ENCODE results near the gene ZNF230. TPM values are rescaled to one million over a fixed set of nuclear protein-coding genes. Genes with fewer than 3 reads are reported as not detected.

The ZNF230 gene
- polyA plus RNA-seq, 1 of the 3 experiments (the other 2 are of a cell fraction), result 1.8 TPM

DNA sequence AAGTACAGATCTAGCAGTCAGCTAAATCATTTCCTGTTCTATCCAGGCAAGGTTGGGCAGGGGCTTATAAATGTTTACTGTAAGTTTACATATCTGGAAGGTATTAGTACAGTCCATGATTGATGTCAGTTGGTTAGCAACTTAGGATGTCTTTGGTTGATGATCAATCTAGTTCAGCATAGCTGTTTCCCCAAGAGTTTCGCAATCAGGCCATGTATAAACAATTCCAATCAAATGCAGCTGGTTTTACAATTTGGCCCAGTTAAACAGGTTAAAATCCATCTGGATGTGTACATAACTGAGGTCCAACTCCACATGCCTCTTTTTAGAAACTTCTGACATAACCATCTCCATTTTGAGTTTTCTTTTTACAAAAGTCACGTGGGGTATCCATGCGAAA lies 44.9 kb upstream of the ZNF230 start:
- WGBS (ENCODE audit: low lambda C conversion rate), result 76% methylated on average over 3 of the region's 3 CpGs
- H3K4me1 ChIP-seq (ENCODE audit: control insufficient read depth in 1 of 2, insufficient read depth in 2 of 2, low read depth in 1 of 2, low read length in 1 of 2), result no peaks in the 10 kb centered on the region
- H3K9me3 ChIP-seq, result peaks cover 8% of the 10 kb centered on the region
- POLR2A ChIA-PET, result no interaction called here
- H3K79me2 ChIP-seq (ENCODE audit: insufficient read depth), result no peaks in the 10 kb centered on the region
- H3K27me3 ChIP-seq (ENCODE audit: insufficient read depth), result no peaks in the 10 kb centered on the region
- H3K4me2 ChIP-seq, result no peak overlapping the region
- H3K9me2 ChIP-seq, result no peaks in the 10 kb centered on the region
- no peaks in the 10 kb centered on the region for H4K20me1 ChIP-seq (ENCODE audit: insufficient read depth)
- H3K36me3 ChIP-seq (replicated peaks in 1 of 2; ENCODE audit: control insufficient read depth in 1 of 2, insufficient read depth in 2 of 2, low read length in 1 of 2), result peaks cover 13 to 22% of the 10 kb centered on the region in 2 experiments
- H3K4me3 ChIP-seq (ENCODE audit: low read depth in 2 of 2, low read length in 1 of 2), result no peak overlapping the region; a peak in 1 of 4 replicates
- no peak overlapping the region for H3K27ac ChIP-seq (ENCODE audit: low read depth in 2 of 2, low read length in 1 of 2)
- DNase-seq, result no peak
- CTCF ChIA-PET, result no interaction called here
- peaks cover 4% of the 10 kb centered on the region for H3F3A ChIP-seq (replicated peaks; ENCODE audit: insufficient read depth)
- no peak for TF ChIP-seq RXRA (IDR thresholded peaks at IDR 0.05; ENCODE audit: borderline replicate concordance, low read depth)
- TF ChIP-seq NRF1 (IDR thresholded peaks at IDR 0.05; ENCODE audit: low read depth, low read length), result no peak
- no peak for TF ChIP-seq RAD21 (IDR thresholded peaks at IDR 0.05; ENCODE audit: low read length)
- no peak for TF ChIP-seq RCOR1 (IDR thresholded peaks at IDR 0.05; ENCODE audit: low read length)
- TF ChIP-seq, protein P1, sequence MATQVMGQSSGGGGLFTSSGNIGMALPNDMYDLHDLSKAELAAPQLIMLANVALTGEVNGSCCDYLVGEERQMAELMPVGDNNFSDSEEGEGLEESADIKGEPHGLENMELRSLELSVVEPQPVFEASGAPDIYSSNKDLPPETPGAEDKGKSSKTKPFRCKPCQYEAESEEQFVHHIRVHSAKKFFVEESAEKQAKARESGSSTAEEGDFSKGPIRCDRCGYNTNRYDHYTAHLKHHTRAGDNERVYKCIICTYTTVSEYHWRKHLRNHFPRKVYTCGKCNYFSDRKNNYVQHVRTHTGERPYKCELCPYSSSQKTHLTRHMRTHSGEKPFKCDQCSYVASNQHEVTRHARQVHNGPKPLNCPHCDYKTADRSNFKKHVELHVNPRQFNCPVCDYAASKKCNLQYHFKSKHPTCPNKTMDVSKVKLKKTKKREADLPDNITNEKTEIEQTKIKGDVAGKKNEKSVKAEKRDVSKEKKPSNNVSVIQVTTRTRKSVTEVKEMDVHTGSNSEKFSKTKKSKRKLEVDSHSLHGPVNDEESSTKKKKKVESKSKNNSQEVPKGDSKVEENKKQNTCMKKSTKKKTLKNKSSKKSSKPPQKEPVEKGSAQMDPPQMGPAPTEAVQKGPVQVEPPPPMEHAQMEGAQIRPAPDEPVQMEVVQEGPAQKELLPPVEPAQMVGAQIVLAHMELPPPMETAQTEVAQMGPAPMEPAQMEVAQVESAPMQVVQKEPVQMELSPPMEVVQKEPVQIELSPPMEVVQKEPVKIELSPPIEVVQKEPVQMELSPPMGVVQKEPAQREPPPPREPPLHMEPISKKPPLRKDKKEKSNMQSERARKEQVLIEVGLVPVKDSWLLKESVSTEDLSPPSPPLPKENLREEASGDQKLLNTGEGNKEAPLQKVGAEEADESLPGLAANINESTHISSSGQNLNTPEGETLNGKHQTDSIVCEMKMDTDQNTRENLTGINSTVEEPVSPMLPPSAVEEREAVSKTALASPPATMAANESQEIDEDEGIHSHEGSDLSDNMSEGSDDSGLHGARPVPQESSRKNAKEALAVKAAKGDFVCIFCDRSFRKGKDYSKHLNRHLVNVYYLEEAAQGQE (IDR thresholded peaks at IDR 0.05; ENCODE audit: low read depth, low read length), result no peak
- no peak for TF ChIP-seq NFIC (IDR thresholded peaks at IDR 0.05; ENCODE audit: borderline replicate concordance)
- TF ChIP-seq, protein P2, sequence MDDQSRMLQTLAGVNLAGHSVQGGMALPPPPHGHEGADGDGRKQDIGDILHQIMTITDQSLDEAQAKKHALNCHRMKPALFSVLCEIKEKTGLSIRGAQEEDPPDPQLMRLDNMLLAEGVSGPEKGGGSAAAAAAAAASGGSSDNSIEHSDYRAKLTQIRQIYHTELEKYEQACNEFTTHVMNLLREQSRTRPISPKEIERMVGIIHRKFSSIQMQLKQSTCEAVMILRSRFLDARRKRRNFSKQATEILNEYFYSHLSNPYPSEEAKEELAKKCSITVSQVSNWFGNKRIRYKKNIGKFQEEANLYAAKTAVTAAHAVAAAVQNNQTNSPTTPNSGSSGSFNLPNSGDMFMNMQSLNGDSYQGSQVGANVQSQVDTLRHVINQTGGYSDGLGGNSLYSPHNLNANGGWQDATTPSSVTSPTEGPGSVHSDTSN (IDR thresholded peaks at IDR 0.05), result no peak
- no peak for TF ChIP-seq SMC3 (IDR thresholded peaks at IDR 0.05; ENCODE audit: low read depth, low read length)
- no peak for TF ChIP-seq TEAD4 (IDR thresholded peaks at IDR 0.05; ENCODE audit: borderline replicate concordance, insufficient read depth)
- no peak for TF ChIP-seq TCF12 (IDR thresholded peaks at IDR 0.05)
- no peak for TF ChIP-seq SIN3A (IDR thresholded peaks at IDR 0.05; ENCODE audit: borderline replicate concordance, low read depth, low read length)
- TF ChIP-seq, protein P3, sequence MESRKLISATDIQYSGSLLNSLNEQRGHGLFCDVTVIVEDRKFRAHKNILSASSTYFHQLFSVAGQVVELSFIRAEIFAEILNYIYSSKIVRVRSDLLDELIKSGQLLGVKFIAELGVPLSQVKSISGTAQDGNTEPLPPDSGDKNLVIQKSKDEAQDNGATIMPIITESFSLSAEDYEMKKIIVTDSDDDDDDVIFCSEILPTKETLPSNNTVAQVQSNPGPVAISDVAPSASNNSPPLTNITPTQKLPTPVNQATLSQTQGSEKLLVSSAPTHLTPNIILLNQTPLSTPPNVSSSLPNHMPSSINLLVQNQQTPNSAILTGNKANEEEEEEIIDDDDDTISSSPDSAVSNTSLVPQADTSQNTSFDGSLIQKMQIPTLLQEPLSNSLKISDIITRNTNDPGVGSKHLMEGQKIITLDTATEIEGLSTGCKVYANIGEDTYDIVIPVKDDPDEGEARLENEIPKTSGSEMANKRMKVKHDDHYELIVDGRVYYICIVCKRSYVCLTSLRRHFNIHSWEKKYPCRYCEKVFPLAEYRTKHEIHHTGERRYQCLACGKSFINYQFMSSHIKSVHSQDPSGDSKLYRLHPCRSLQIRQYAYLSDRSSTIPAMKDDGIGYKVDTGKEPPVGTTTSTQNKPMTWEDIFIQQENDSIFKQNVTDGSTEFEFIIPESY (IDR thresholded peaks at IDR 0.05; ENCODE audit: borderline replicate concordance, low read depth), result no peak
- no peak for TF ChIP-seq JUND (IDR thresholded peaks at IDR 0.05)
- TF ChIP-seq EP300 (IDR thresholded peaks at IDR 0.05; ENCODE audit: borderline replicate concordance in 1 of 2, low read depth in 1 of 2, low read length in 1 of 2), result no peak
- no peak for TF ChIP-seq MEF2A (IDR thresholded peaks at IDR 0.05; ENCODE audit: borderline replicate concordance, low read depth)
- no peak for TF ChIP-seq FOXM1 (IDR thresholded peaks at IDR 0.05; ENCODE audit: low read depth)
- TF ChIP-seq FOSL2 (IDR thresholded peaks at IDR 0.05; ENCODE audit: borderline replicate concordance, low read depth), result no peak
- TF ChIP-seq FOXJ3 (CRISPR knock-in tag; IDR thresholded peaks at IDR 0.05), result no peak
- TF ChIP-seq CHD2 (IDR thresholded peaks at IDR 0.05; ENCODE audit: low read length, partially characterized antibody), result no peak
- H2AFZ ChIP-seq (ENCODE audit: low read depth), result no peak overlapping the region
- H3K9ac ChIP-seq, result no peak overlapping the region
